ENCODE data around the gene PTGER3. TPM values are rescaled to one million over a fixed set of nuclear protein-coding genes. Genes with fewer than 3 reads are reported as not detected.

PTGER3 gene
- total and polyA plus RNA-seq, 2 of the 4 experiments (the other 2 are of a cell fraction) = not detected

DNA sequence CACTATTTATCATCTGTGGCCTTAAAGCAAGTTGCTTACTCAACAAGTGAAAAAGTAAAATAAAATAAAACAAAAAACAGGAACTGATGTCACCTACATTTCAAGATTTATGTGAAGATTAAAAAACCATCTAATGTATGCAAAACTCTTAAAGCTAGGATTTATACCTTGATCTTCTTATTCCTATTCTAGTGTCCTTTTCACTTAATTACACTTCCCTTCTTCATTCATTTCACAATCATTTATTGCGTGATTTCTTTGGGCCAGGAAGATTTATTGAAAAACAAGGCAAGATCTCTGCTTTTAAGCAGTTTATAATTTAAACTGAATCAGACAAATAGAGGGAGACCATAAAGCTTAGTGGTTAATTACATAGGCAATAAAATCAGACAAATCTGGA, 18.6 kb downstream of the PTGER3 start:
- H3K36me3 ChIP-seq (ENCODE audit: control insufficient read depth, insufficient read depth, low read length) = no peaks in the 10 kb centered on the region
- H2AK5ac ChIP-seq (ENCODE audit: low read depth, low read length) = no peak overlapping the region
- no peak overlapping the region for H3K4ac ChIP-seq (ENCODE audit: low read depth, low read length)
- no peak overlapping the region for H3K14ac ChIP-seq (replicated peaks; ENCODE audit: low read depth, low read length)
- in situ Hi-C loops (cut with MboI; ENCODE audit: low sequenced_read_pairs) = no loop called here
- no peak overlapping the region for H2AFZ ChIP-seq (replicated peaks; ENCODE audit: low read length, poor library complexity)
- H2AK9ac ChIP-seq (replicated peaks; ENCODE audit: low read depth, low read length, poor library complexity) = no peak overlapping the region
- no peaks in the 10 kb centered on the region for H3K27me3 ChIP-seq (ENCODE audit: control insufficient read depth, insufficient read depth, low read length)
- H3K23ac ChIP-seq (ENCODE audit: low read depth, low read length) = no peak overlapping the region
- H4K20me1 ChIP-seq (ENCODE audit: insufficient read depth, low read length) = no peaks in the 10 kb centered on the region
- H2BK120ac ChIP-seq (ENCODE audit: low read depth, low read length) = no peak overlapping the region
- H2BK20ac ChIP-seq (ENCODE audit: low read depth, low read length) = no peak overlapping the region
- no peaks in the 10 kb centered on the region for H3K4me1 ChIP-seq (ENCODE audit: control insufficient read depth, insufficient read depth, low read length)
- H3K56ac ChIP-seq (ENCODE audit: extremely low read depth, insufficient read depth, low read length) = no peak overlapping the region
- no peak overlapping the region for H4K91ac ChIP-seq (ENCODE audit: insufficient read depth, low read depth, low read length)
- H4K8ac ChIP-seq (ENCODE audit: low read depth in 2 of 2, low read length in 2 of 2) = no peak overlapping the region
- H3K4me3 ChIP-seq (ENCODE audit: insufficient read depth, low read depth, low read length) = no peak overlapping the region
- H3K9me1 ChIP-seq (ENCODE audit: insufficient read depth, low read length) = no peaks in the 10 kb centered on the region
- H3K27ac ChIP-seq (ENCODE audit: insufficient read depth, low read length) = no peak overlapping the region
- no peak overlapping the region for H4K5ac ChIP-seq (ENCODE audit: low read depth, low read length)
- intact Hi-C loops (cut with micrococcal nuclease) = no loop called here
- no CpG with 5 or more reads among the region's 1 CpG for WGBS, 2 experiments (ENCODE audit: extremely low coverage in 2 of 2, insufficient read length in 1 of 2)
- CTCF ChIA-PET = no interaction called here
- no peaks in the 10 kb centered on the region for H3K79me1 ChIP-seq (ENCODE audit: low read depth in 1 of 2, low read length in 2 of 2)
- H3K9me3 ChIP-seq (ENCODE audit: control insufficient read depth, insufficient read depth, low read length) = no peaks in the 10 kb centered on the region
- no peak overlapping the region for H2BK5ac ChIP-seq (ENCODE audit: low read depth, low read length, poor library complexity, severe bottlenecking)
- POLR2A ChIA-PET (ENCODE audit: unreplicated experiment) = no interaction called here
- no peak for DNase-seq
- ATAC-seq (ENCODE audit: low read depth) = no peak
- dilution Hi-C loops (cut with HindIII; ENCODE audit: low sequenced_read_pairs, unreplicated experiment) = no loop called here
- H3K4me2 ChIP-seq (ENCODE audit: low read depth, low read length) = no peak overlapping the region
- H3K18ac ChIP-seq (ENCODE audit: low read depth, low read length) = no peak overlapping the region
- no peak for TF ChIP-seq FOS (IDR thresholded peaks at IDR 0.05; ENCODE audit: low read depth, low read length)
- no peak for TF ChIP-seq MXI1 (IDR thresholded peaks at IDR 0.05; ENCODE audit: borderline replicate concordance, low read depth, low read length)
- TF ChIP-seq BHLHE40 (IDR thresholded peaks at IDR 0.05; ENCODE audit: low read depth, low read length) = no peak
- TF ChIP-seq MAZ (IDR thresholded peaks at IDR 0.05; ENCODE audit: borderline replicate concordance, low read depth, low read length) = no peak
- TF ChIP-seq NFE2L2 (IDR thresholded peaks at IDR 0.05; ENCODE audit: low read depth, low read length) = no peak
- TF ChIP-seq, protein P1, sequence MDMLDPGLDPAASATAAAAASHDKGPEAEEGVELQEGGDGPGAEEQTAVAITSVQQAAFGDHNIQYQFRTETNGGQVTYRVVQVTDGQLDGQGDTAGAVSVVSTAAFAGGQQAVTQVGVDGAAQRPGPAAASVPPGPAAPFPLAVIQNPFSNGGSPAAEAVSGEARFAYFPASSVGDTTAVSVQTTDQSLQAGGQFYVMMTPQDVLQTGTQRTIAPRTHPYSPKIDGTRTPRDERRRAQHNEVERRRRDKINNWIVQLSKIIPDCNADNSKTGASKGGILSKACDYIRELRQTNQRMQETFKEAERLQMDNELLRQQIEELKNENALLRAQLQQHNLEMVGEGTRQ (IDR thresholded peaks at IDR 0.05; ENCODE audit: low read depth, low read length) = no peak
- TF ChIP-seq RAD21 (IDR thresholded peaks at IDR 0.05; ENCODE audit: low read length) = no peak
- no peak for TF ChIP-seq MAFK (IDR thresholded peaks at IDR 0.05; ENCODE audit: low read depth, low read length)
- no peak for TF ChIP-seq POLR2A (IDR thresholded peaks at IDR 0.05; ENCODE audit: low read depth, low read length)
- TF ChIP-seq SMC3 (IDR thresholded peaks at IDR 0.05; ENCODE audit: low read depth, low read length) = no peak
- no peak for TF ChIP-seq RFX5 (IDR thresholded peaks at IDR 0.05; ENCODE audit: low read depth, low read length)
- no peak overlapping the region for H2BK15ac ChIP-seq (ENCODE audit: low read depth, low read length)
- BruUV-seq (replicated peaks) = no TSS peak
- H3K9ac ChIP-seq (ENCODE audit: low read depth, low read length) = no peak overlapping the region
